HG02623 (cell line): ENCODE data around the gene ALAS2.
"Not testable (repeated sequence)": the region's sequence is repeated elsewhere in the genome, so short reads cannot be mapped to it uniquely, and the experiment has no call there.

Source experiments
- ATAC-seq: cut with Tn5 transposase; IDR thresholded peaks from one replicate; pipeline ENCODE4 v1.9.1; 2021; ENCODE audit warnings: moderate library complexity; ENCODE audit not compliant: unreplicated experiment

Gene ALAS2

GRCh38 chrX:55006827-55007621, 23.8 kb downstream of the ALAS2 start:
- ATAC-seq: no peak

- no peak for ATAC-seq
Measured at GRCh38 chrX:55005256-55005655, 25.5 kb downstream of the ALAS2 start.

- ATAC-seq: no peak
Measured at GRCh38 chrX:55004231-55004630, 26.5 kb downstream of the ALAS2 start.

- peak; percentile 94 for ATAC-seq
Measured at GRCh38 chrX:54999717-55000598, 30.8 kb downstream of the ALAS2 start, which contains the start of gene APEX2. Gene APEX2, plus strand, starts transcription at chrX:55000363. Its CDS starts 60 bp downstream, at chrX:55000423.

- no peak for ATAC-seq
Measured at GRCh38 chrX:54995621-54996020, 35.2 kb downstream of the ALAS2 start.

- no peak for ATAC-seq
Measured at GRCh38 chrX:54994668-54995351, 36.0 kb downstream of the ALAS2 start.

GRCh38 chrX:54994099-54994498, 36.7 kb downstream of the ALAS2 start, which contains the start of gene PFKFB1:
Gene PFKFB1, minus strand, starts transcription at chrX:54994188. Its CDS starts 181 bp downstream, at chrX:54994007.
- no peak for ATAC-seq

- ATAC-seq: no peak
Measured at GRCh38 chrX:54992911-54993622, 37.7 kb downstream of the ALAS2 start.

- no peak for ATAC-seq
Measured at GRCh38 chrX:54991706-54992105, 39.1 kb downstream of the ALAS2 start.

GRCh38 chrX:54983306-54983705, 47.5 kb downstream of the ALAS2 start:
- not testable (repeated sequence) for ATAC-seq

GRCh38 chrX:54980334-54980733, 50.4 kb downstream of the ALAS2 start:
- no peak for ATAC-seq

GRCh38 chrX:54979432-54979831, 51.3 kb downstream of the ALAS2 start:
- ATAC-seq: no peak

GRCh38 chrX:54978448-54978847, 52.3 kb downstream of the ALAS2 start:
- no peak for ATAC-seq

- no peak for ATAC-seq
Measured at GRCh38 chrX:54977387-54977786, 53.4 kb downstream of the ALAS2 start.

GRCh38 chrX:54964766-54965497, 65.8 kb downstream of the ALAS2 start:
- no peak for ATAC-seq

GRCh38 chrX:54961750-54962149, 69.0 kb downstream of the ALAS2 start:
- no peak for ATAC-seq
